ENCODE measurements around the gene APBA2. TPM values are rescaled to one million over a fixed set of nuclear protein-coding genes. Genes with fewer than 3 reads are reported as not detected.

APBA2 gene
- total RNA-seq, 4 donors from 2014 or later = 1.6 to 8.2 (median 2.5) TPM

GRCh38 chr15:28901987-28902745, 16.4 kb downstream of the APBA2 start:
- in situ Hi-C loops (cut with MboI; ENCODE audit: low pct_ligation_motif_present in 1 of 4, low pct_unique_long_range_greater_than_20kb in 1 of 4, low sequenced_read_pairs in 3 of 4) (no loop called here), intact Hi-C loops (cut with DNase I; ENCODE audit: low total_unique reads) (no loop called here)
- Histone ChIP-seq H3K27ac (no peak overlapping the region), H3K27me3 (no peaks in the 10 kb centered on the region), H3K9me3 (no peaks in the 10 kb centered on the region), H3K36me3 (no peaks in the 10 kb centered on the region), H3K4me3 (no peak overlapping the region), H3K4me1 (no peaks in the 10 kb centered on the region)
- TF ChIP-seq POLR2AphosphoS5 (IDR thresholded peaks at IDR 0.05) (no peak), POLR2A (IDR thresholded peaks at IDR 0.05) (no peak)
- DNase-seq = no peak
- WGBS, 2 donors (ENCODE audit: low coverage in 1 of 2) = 90 to 97% methylated on average over 3 to 14 of the region's 14 CpGs

- in situ Hi-C loops (cut with MboI; ENCODE audit: low pct_ligation_motif_present in 1 of 4, low pct_unique_long_range_greater_than_20kb in 1 of 4, low sequenced_read_pairs in 3 of 4) = no loop called here
- Histone ChIP-seq H3K9me3 (no peaks in the 10 kb centered on the region), H3K27me3 (no peaks in the 10 kb centered on the region), H3K36me3 (no peaks in the 10 kb centered on the region), H3K4me1 (no peaks in the 10 kb centered on the region), H3K27ac (no peak overlapping the region), H3K4me3 (no peak overlapping the region)
- DNase-seq = no peak
- 87 to 96% methylated on average over 3 to 5 of the region's 5 CpGs for WGBS, 2 donors (ENCODE audit: low coverage in 1 of 2)
- TF ChIP-seq POLR2AphosphoS5 (IDR thresholded peaks at IDR 0.05) (no peak), CTCF (IDR thresholded peaks at IDR 0.05) (no peak), POLR2A (IDR thresholded peaks at IDR 0.05) (no peak), EP300 (IDR thresholded peaks at IDR 0.05; ENCODE audit: low read depth) (no peak)
- intact Hi-C loops (cut with DNase I; ENCODE audit: low total_unique reads) = no loop called here
Measured at GRCh38 chr15:28902856-28903255, 17.1 kb downstream of the APBA2 start.

DNA sequence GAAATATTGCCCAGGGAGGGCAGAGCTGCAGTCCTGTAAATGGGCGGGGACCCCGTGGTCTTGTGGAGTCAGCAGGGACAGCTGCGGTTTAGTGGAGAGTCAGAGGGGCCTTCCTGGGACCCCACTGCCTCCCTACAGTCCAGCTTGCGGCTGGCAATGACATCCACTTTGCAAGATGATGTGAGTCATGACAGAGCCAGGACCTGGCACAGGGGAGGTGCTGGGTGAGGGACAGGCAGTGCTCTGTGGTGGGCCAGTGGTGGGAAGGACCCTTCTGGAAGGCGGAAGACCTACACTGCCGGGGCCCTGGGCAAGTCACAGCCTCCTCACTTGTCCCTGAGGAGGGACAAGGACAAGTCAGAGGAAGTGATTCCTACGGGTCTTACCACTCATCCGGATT, 17.8 kb downstream of the APBA2 start:
- in situ Hi-C loops (cut with MboI; ENCODE audit: low pct_ligation_motif_present in 1 of 4, low pct_unique_long_range_greater_than_20kb in 1 of 4, low sequenced_read_pairs in 3 of 4) (no loop called here), intact Hi-C loops (cut with DNase I; ENCODE audit: low total_unique reads) (no loop called here)
- no peaks in the 10 kb centered on the region for H3K9me3 ChIP-seq
- no peak overlapping the region for H3K4me3 ChIP-seq
- H3K27me3 ChIP-seq = no peaks in the 10 kb centered on the region
- no peak overlapping the region for H3K27ac ChIP-seq
- DNase-seq = no peak
- H3K4me1 ChIP-seq = no peaks in the 10 kb centered on the region
- H3K36me3 ChIP-seq = no peaks in the 10 kb centered on the region
- TF ChIP-seq EP300 (IDR thresholded peaks at IDR 0.05; ENCODE audit: low read depth) (no peak), POLR2A (IDR thresholded peaks at IDR 0.05) (no peak), POLR2AphosphoS5 (IDR thresholded peaks at IDR 0.05) (no peak), CTCF (IDR thresholded peaks at IDR 0.05) (no peak)
- 90% methylated on average over 8 of the region's 8 CpGs; no CpG with 5 or more reads in 1 of the 2 donors for WGBS, 2 donors (ENCODE audit: low coverage in 1 of 2)

DNA sequence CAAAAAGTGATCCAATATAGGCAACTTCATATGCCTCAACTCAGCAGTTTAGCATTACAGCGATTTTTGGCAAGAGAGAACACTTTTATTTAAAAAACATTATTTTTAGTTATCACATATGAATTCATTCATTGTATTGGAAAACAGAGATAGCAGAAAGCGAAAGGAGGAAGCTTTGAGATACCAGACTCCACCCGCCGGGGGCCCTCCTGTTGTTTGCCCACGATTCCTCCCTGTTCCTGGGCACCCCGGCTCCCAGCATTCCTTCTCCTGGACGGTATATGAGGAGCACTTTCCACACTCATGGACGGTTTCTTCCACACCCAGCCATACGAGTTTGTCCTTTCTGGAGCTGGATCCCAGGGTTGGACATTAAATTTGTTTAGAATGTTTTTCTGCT, 18.2 kb downstream of the APBA2 start:
- Histone ChIP-seq H3K4me3 (no peak overlapping the region), H3K27ac (no peak overlapping the region), H3K4me1 (no peaks in the 10 kb centered on the region), H3K27me3 (no peaks in the 10 kb centered on the region), H3K9me3 (no peaks in the 10 kb centered on the region), H3K36me3 (no peaks in the 10 kb centered on the region)
- no peak for TF ChIP-seq POLR2A (IDR thresholded peaks at IDR 0.05)
- TF ChIP-seq EP300 (IDR thresholded peaks at IDR 0.05; ENCODE audit: low read depth) = no peak
- no peak for TF ChIP-seq CTCF (IDR thresholded peaks at IDR 0.05)
- TF ChIP-seq POLR2AphosphoS5 (IDR thresholded peaks at IDR 0.05) = no peak
- intact Hi-C loops (cut with DNase I; ENCODE audit: low total_unique reads) = no loop called here
- in situ Hi-C loops (cut with MboI; ENCODE audit: low pct_ligation_motif_present in 1 of 4, low pct_unique_long_range_greater_than_20kb in 1 of 4, low sequenced_read_pairs in 3 of 4) = no loop called here
- DNase-seq = no peak
- 43 to 44% methylated on average over 6 to 9 of the region's 9 CpGs for WGBS, 2 donors (ENCODE audit: low coverage in 1 of 2)

Measured in transverse colon (tissue), 4 donors.